ENCODE data around the gene PALD1.

PALD1 gene

DNA sequence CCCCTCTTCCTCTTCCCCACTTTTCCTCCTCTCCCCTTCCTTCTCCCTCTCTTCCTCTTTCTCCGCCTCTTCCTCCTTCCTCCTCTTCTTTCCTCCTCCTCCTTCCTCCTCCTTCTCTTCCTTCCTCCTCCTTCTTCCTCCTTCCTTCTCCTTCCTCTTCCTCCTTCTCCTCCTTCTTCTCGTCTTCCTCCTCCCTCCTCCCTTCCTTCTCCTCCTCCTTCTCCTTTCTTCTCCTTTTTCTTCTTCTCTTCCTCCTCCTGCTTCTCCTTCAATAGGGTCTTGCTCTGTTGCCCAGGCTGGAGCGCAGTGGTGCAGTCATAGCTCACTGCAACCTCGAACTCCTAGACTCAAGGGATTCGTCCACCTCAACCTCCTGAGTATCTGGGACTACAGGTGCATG lies 56.9 kb downstream of the PALD1 start:
- no peak for DNase-seq (ENCODE audit: low read depth)

DNA sequence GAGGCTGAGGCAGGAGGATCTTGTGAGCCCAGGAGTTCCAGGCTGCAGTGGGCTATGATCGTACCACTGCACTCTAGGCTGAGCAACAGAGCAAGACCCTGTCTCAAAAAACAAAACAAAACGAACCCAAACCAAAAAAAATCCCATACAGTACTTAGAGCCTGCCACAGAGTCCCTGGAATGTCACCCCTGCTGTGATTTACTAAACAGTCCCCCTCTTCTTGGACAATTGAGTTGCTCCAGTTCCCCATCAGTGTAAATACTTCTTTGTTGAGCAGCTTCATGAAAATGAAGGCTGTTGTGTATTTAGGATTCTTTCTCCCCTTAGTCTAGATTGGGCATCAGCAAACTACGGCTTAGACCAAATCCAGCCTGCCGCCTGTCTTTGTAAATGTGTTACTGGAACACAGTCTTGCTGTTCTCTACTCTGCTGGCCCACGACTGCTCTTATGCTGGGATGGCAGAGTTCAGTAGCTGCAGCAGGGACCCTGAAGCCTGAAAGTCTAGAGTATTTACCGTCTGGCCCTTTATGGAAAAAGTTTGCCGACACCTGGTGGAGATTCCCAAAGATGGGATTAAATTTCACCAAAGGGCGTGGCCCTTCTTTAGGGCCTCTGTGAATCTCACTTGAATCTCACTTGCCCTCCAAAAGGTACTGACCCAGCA lies 57.8 kb downstream of the PALD1 start:
- no peak for DNase-seq (ENCODE audit: low read depth)

DNA sequence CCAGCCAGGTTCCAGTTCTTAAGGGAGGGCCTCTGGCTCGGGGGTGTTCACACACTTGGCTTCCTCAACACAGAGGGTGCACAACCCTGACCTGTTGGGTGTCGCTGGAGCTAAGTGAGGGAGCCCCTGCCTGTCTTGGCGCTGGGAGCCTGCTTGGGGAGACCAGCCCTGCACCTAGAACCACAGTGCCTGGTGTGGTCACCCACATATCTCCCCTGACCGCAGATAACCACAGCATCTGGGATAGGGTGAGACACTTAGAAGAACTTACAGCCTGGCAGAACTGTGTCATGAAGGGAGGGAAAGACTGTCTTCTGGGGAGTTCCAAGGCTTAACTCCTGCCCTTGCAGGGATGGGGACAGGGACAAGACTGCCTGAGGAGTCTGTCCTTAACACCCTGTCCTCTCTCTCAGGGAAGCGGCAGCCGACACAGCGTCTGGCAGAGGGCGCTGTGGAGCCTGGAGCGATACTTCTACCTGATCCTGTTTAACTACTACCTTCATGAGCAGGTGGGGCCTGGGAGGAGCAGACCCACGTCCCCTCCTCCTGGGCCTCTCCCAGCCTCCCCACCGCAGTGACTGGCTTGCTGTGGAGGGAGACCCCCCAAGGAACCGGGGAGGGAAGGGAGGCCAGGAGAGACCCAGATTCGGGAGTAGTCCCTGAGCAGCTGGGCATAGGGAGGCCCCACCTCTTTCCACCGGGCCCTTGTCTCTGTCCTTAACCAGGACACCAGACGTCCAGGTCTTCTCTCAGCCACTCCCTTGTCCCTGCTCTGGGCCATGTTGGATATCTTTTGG lies 59.0 kb downstream of the PALD1 start:
- peak; percentile 8 for DNase-seq (ENCODE audit: low read depth)

- DNase-seq (ENCODE audit: low read depth): no peak
Measured at GRCh38 chr10:70538195-70538520, 59.6 kb downstream of the PALD1 start.

- no peak for DNase-seq (ENCODE audit: low read depth)
Measured at GRCh38 chr10:70538731-70539338, 60.3 kb downstream of the PALD1 start.

DNA sequence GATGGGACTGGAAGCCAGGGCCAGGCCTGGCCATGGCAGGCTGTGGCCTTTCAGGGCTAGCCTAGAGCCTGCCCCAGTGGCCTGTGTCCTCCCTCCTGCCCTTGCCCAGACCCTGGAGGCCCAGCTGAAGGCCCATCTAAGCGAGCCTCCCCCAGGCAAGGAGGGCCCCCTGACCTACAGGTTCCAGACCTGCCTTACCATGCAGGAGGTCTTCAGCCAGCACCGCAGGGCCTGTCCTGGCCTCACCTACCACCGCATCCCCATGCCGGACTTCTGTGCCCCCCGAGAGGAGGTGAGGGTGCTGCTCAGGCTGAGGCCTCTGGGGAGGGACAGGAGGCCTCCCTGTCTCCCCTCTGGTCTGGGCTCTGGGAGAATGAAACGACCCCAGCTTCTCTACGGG lies 60.9 kb downstream of the PALD1 start:
- DNase-seq (ENCODE audit: low read depth): no peak

- DNase-seq (ENCODE audit: low read depth): peak; percentile 7
Measured at GRCh38 chr10:70540089-70540788, 61.7 kb downstream of the PALD1 start.

GRCh38 chr10:70540789-70541360 lies 62.3 kb downstream of the PALD1 start:
- DNase-seq (ENCODE audit: low read depth): no peak

DNA sequence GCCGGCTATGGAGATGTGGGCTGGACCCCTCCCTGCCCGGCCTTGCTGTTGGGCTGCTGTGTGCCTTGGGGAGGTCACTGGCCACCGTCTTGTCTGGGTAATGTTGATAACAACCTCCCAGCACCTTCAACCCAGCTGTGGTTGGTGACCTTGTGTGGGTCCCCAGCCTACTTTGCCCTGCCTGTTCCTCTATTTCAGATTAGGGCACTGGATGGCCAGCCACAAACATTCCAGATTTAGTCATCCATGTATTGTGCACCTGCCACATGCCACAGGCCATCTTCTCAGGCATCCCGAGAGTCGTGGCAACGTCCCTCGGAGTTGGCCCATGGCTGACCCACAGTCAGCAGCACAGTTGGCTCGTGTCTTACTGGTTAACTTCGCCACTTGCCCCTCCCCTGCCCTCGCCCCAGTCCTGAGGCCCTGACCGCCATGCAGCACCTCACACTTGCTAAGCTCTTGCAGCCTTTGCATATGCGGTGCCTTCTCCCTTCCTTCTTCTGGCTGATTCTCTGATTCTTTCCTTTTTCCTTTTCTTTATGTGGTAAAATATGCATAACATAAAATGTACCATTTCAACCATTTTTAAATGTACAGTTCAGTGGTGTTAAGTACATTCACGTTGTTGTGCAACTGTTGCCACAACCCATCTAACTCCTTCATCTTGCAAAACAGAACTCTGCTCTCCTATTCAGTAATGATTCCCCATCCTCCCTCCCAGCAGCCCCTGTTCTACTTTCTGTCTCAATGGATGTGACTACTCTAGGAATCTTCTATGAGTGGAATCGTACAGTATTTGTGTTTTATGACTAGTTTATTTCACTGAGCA lies 63.4 kb downstream of the PALD1 start:
- DNase-seq (ENCODE audit: low read depth): no peak

GRCh38 chr10:70542565-70542938 lies 64.0 kb downstream of the PALD1 start:
- no peak for DNase-seq (ENCODE audit: low read depth)

DNA sequence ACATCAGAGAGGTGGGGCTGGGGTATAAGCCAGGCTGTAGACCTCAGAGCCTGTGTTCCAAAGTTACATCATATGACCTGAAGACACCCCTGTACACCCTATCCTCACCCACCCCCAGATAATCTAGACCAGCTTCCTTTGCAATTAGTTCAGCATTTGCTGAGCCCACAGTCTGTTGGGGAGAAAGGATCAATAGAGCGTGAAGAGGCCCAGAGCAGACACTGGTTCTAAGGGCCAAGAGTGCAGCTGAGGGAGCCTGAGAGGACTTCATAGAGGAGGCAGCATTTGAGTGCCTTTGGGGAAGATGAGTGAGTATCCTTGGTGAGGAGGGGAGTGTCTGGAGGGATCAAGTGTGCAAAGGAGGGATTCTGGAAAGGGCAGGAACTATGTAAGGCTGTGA lies 65.3 kb downstream of the PALD1 start:
- no peak for DNase-seq (ENCODE audit: low read depth)

- no peak for DNase-seq (ENCODE audit: low read depth)
Measured at GRCh38 chr10:70544431-70545340, 66.1 kb downstream of the PALD1 start.

- DNase-seq (ENCODE audit: low read depth): no peak
Measured at GRCh38 chr10:70546584-70546983, 68.0 kb downstream of the PALD1 start.

DNA sequence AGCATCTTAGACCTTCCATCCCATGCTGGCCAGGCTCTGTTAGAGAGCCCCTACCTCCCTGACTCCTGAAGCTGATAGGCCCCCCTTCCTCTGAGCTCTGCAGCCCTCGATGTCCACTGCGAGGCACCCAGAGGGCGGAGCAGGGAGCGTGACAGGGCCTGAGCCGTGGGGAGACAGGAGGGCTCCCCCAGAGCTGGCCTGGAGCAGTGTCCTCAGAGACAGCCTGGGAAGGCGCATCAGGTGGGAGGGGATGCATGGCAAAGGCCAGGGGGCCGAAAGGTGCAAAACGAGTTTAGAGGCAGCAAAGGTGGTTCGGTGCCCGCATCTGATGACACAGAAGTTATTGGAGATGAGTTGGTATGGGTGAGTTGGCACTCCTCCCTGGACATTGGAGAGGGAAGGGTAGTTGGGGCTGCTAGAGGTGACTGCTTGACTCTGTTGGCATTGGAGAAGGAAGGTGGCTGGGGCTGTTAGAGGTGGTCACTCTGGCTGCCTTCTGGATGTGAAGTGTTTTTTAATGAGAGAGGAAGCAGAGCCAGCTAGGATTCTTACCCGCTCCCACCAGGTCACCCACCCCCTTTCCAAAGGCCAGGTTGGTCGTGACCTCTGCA lies 70.9 kb downstream of the PALD1 start:
- no peak for DNase-seq (ENCODE audit: low read depth)

DNA sequence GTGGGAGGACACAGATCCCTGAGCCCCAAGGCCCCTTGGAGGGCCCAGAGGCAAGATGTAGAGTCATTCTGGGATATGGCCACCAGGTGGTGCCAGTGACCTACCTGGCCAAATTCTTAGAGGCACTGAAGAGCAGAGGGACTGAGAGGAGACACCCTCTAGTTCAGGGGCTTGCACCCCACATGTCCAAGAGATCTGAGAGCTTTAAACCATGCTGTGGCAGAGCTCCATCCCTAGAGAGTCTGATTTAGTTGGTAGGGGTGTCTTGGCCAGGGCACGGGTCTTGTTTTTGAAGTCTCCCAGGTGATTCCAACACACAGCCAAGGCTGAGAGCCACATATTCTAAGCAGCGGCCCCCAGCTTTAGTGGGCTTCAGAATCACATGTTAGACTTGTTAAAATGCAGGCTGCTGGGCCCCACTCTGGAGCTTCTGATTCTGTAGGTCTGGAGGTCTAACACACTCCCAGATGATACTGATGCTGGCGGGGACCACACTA lies 71.4 kb downstream of the PALD1 start:
- peak; percentile 68 for DNase-seq (ENCODE audit: low read depth)

DNA sequence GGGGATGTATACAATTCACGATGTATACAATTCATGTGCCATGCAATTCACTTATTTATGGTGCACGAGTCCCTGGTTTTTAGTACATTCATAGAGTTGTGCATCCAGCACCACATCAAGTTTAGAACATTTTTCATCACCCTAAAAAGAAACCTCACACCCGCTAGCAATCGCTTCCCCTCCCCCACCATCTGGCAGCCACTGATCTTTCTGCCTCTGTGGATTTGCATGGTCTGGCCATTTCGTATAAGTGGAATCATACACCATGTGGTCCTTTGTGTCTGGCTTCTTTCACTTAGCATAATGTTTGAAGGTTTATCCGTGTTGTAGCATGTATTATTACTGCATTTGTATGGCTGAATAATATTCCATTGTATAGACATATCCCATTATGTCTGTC lies 71.9 kb downstream of the PALD1 start:
- no peak for DNase-seq (ENCODE audit: low read depth)

DNA sequence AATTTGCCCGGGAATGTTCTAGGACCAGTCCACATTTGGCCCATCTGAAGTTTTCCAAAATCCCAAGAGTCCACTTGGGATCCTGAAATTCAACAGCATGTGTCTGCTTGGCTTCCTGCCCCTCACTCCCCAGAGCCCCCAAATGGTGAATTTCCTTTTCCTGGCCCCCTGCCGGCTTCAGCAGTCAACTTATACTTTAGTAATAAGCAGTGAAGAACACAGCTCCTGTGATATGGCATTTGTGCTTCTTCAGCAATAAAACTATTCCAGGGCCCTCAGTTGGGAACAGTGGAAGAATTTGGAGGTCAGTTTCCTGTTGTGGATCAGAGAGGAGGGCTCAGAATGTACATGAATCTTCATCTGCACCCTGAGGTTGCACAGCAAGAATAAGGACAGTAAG lies 72.9 kb downstream of the PALD1 start:
- DNase-seq (ENCODE audit: low read depth): no peak

DNA sequence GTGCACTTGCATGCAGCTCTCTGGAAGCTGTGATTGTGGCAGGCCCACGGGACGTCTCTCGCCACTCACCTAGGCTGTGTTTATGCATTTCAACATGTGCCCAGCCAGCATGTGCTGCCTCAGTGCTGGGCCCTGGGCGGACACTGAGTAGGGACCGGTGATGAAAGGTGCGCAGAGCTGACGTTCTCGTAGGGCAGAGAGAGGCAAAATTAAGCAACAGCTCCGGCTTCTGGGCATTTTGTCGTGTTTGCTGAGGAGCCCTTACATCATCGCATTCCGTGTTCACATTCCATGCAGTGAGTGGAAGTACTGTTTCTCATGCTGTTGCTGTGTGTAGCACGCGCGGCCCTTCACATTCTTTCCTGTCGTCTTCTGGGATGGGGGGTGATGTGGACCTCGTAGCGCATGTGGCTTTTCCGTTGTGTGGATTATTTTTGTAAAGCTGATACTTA lies 73.4 kb downstream of the PALD1 start:
- no peak for DNase-seq (ENCODE audit: low read depth)

DNA sequence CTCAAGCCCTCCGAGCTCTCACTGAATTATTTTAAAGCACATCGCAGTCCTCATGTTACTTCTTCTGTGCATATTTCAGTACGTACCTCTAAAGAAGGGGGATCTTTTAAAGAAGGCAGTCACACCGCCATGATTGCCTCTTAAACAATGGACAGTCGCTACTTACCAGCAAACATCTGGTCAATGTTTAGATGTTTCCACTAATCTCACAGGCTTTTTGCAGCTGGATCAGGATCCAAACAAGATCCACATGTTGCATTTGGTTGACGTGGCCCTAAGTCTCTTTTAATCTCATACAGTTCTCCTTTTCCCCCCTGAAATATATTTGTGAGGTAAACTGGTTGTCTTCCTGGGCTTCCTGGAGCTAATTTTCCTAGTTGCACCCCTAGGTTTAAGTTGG lies 74.0 kb downstream of the PALD1 start:
- DNase-seq (ENCODE audit: low read depth): no peak

- no peak for DNase-seq (ENCODE audit: low read depth)
Measured at GRCh38 chr10:70555371-70555770, 76.8 kb downstream of the PALD1 start.

Data from activated T-cell treated with anti-CD3 and anti-CD28 coated beads for 1 hour (primary cell).